VCaP (cell line): ENCODE measurements around the gene GABRP.

Source experiments
- H3K27ac ChIP-seq: fragments of 450-650 bp; 2 replicates; pipeline ENCODE4 v1.5.1; 2017
- CTCF ChIP-seq: fragments of 450-650 bp; conservative IDR thresholded peaks from 2 replicates; pipeline ENCODE4 v1.5.1; 2017; ENCODE audit warnings: mild to moderate bottlenecking, moderate library complexity

Gene GABRP

GRCh38 chr5:170769246-170769645 lies 14.3 kb upstream of the GABRP start:
- no peak overlapping the region for H3K27ac ChIP-seq

GRCh38 chr5:170769898-170770416 lies 13.6 kb upstream of the GABRP start:
- no peak overlapping the region for H3K27ac ChIP-seq
- no peak for TF ChIP-seq CTCF

More at GRCh38 chr5:170769246-170769645, 14.3 kb upstream of the GABRP start:
- TF ChIP-seq CTCF = no peak

- no peak overlapping the region for H3K27ac ChIP-seq
- no peak for TF ChIP-seq CTCF
Observed at GRCh38 chr5:170771496-170771895, 12.0 kb upstream of the GABRP start.

GRCh38 chr5:170773024-170773985 lies 10.2 kb upstream of the GABRP start:
- H3K27ac ChIP-seq = no peak overlapping the region
- TF ChIP-seq CTCF = no peak

GRCh38 chr5:170774831-170775230 lies 8.7 kb upstream of the GABRP start:
- no peak overlapping the region for H3K27ac ChIP-seq
- TF ChIP-seq CTCF = no peak

GRCh38 chr5:170781946-170782345 lies 1.6 kb upstream of the GABRP start:
- H3K27ac ChIP-seq = no peak overlapping the region
- TF ChIP-seq CTCF = no peak

- no peak overlapping the region for H3K27ac ChIP-seq
- no peak for TF ChIP-seq CTCF
Observed at GRCh38 chr5:170782438-170782837, 1.1 kb upstream of the GABRP start.
